GM21717 (cell line): ENCODE measurements around the gene MPRIP.

ENCODE experiments used
- ATAC-seq: cut with Tn5 transposase; IDR thresholded peaks from one replicate; pipeline ENCODE4 v1.9.1; 2021; ENCODE audit warnings: mild to moderate bottlenecking, moderate library complexity; ENCODE audit not compliant: unreplicated experiment

Gene MPRIP

DNA sequence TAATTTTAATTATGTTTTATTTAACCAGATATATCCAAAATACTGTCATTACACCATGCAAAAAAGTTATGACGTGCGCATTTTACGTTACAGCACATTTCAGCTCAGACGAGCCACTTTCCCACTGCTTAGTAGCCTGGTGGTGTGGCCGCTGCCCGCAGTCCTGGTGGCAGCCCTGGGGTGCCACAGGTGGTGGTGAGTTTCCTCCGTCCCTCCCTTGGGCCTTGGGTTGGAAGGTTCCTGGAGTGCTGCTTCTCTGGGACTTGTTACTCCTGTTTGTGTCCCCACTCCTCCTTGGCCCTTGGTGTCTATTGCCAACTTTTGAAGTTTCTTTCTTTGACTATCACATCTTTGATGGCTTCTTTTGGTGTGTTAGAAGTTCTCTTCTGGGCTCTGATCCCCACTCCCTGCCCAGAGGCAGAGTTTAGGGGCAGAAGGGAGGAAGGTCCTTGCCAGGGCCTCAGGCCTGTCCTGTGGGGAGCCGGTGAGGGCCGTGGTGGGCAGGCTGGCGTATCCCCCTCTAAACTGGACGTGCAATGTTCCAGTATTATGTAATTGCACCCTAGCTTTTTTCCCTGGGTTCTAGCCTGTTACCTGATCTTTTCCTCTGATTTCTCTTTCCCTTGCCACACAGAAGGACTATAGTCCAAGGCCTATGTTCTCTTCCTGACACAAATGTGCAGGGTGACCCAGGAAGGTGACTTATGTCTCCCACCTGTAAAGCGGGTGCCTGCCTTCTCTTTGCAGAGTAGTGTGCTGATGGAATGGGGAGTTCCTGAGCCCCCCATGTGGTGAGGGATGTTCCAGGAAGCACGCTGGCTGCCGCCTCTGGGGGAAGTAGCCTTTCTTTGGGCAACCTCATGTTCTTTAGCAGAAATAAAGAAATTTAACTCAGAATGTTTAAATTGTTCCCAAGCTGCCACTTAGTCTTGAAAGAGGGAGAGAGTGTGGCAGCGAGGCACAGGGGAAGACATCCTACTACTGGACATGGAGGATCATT, 8.4 kb downstream of the MPRIP start:
- ATAC-seq: no peak

- ATAC-seq: no peak
Observed at GRCh38 chr17:17051380-17051779, 9.1 kb downstream of the MPRIP start.

GRCh38 chr17:17051791-17052461, 9.7 kb downstream of the MPRIP start:
- ATAC-seq: no peak

DNA sequence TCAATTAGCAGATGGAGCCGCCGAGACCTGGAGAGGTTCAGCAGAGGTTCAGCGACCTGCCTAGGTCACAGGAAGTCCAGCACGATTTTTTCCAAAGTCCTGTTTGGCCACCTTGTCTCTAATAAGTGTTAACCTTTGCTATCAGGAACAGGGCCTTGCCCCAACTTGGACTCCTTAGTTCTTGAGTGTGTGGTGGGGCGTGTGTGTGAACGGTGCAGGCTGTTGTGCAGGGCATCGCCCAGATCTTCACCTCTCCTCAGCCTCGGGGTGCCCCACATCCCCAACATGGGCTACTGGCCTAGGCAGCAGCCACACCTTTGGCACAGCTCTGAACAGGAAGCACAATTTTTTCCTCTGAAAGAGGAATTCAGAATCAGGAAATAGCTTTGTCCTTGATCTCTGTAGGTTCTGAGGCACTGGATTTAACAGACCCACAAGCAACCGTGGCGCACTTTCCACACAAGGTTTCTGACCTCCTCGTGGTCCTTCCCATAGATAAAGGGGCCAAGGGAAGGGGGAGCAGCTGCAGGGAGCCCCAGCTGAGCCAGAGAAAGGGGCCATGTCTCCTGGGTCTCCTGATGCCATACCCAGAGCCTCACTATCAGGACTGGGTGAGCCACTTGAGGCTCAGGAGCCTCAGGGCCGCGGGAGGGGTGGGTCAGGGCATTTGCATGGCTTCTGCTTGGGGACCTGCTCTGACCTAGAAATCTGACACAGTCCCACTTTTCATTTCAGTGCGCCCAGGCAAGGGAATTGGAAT, 10.4 kb downstream of the MPRIP start:
- ATAC-seq: no peak

DNA sequence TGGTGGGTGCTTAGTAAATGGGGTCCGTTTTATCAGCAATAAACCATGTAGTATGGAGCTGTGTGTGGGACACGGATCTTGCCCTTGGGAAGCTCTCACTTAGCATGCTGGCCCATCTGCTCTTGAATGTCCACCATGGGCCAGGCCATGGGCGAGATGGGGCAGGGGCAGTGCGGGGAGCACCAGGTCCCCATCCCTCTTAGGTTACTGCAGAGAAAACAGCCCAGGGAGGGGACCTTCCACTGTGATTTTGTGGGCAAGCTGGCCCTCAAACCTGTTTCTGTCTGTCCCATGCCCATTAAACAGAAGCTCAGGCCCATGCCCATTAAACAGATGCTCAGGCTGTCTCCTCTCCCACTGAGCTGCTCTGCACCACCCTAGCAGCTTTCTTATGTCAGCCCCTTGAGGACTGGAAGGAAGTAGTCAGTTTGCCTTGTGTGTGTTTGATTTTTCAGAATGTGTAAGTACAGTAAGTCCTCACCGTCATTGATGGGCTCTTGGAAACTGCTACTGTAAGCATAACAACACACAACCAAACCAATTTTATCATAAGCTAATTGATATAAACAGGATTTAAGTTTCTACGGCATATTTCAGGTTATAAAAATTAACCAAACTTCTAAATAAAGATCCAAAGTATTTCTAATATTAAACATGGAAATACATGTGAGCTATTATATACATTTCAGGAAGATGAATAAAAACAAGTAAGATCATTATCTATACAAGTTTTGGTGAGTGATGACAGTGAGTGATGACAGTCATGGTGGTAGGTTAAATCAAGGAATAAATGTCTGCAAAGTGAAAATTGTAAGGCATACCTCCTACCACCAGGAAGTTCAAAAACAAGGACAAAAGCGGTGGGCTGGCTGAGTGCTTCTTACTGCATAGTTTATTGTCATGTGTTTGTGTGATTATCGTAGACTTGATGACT, 11.5 kb downstream of the MPRIP start:
- ATAC-seq: no peak

DNA sequence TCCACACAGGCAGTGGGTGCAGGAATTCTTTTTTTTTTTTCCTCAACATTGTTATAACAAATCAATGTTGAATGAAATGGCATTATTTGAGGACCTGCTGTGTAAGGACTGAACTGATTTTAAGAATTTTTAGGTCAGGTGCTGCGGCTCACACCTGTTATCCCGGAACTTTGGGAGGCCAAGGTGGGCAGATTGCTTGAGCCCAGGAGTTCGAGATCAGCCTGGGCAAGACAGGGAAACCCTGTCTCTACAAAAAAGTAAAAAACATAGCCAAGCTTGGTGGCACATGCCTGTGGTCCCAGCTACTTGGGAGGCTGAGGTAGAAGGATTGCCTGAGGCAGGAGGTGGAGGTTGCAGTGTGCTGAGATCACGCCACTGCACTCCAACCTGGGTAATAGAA, 12.4 kb downstream of the MPRIP start:
- ATAC-seq: no peak

- ATAC-seq: no peak
Observed at GRCh38 chr17:17055286-17056155, 13.3 kb downstream of the MPRIP start.

DNA sequence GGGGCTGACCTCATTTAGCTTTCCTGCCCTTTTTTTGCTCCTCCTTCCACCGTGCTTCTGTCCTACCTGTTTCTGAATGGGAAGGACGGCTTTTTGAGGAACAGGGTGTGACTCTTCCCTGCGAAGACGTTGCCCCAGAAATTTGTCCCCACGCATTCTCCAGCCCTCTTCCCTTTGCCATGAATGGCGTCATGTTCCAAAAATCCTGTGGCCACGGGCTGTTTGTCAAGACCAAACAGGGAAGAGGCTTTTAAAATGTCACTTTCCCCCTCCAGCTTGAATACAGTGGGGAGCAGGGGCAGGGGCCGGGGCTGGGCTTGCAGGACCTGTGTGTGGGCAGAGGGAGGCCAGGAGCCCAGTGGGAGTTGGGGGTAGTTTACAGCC, 13.9 kb downstream of the MPRIP start:
- no peak for ATAC-seq

DNA sequence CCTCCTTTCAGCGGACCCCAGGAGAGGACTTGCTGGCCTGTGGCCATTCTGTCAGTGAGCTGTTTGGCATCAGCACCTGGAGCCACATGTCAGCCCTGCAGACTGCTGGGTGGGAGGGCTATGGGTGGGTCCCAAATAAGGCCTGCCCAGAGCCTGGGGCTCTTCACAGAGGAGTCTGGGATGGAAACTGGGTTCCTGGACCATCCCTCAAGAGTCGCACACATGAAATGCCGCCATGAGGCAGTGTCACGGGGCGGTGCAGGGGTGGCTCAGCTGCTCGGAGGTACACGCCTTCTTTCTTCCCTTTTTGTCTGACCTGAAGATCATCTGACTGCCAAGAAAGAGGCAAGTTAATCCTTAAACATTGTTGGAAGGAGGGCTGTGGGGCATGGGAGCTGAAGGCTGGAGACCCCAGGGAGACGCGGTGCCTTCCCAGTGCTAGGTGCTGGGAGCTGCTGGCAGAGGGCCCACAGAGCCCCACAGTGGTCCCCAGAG, 14.8 kb downstream of the MPRIP start:
- no peak for ATAC-seq

DNA sequence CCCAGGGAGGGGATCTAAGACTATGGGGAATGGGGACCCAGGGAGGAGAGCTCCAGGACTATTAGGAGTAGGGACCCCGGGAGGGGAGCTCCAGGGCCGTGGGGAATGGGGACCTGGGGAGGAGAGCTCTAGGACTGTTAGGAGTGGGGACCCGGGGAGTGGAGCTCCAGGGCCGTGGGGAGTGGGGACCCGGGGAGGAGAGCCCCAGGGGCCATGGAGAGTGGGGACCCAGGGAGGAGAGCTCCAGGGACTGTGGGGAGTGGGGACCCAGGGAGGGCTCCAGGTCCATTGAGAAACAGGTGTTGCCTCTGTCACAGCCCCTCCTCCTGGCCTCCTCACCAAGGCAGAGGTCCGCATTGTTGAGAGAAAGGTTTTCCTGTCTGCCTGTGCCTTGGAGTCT, 16.0 kb downstream of the MPRIP start:
- no peak for ATAC-seq

- no peak for ATAC-seq
Observed at GRCh38 chr17:17059301-17059890, 17.1 kb downstream of the MPRIP start.

- ATAC-seq: no peak
Observed at GRCh38 chr17:17060001-17060922, 18.0 kb downstream of the MPRIP start.

DNA sequence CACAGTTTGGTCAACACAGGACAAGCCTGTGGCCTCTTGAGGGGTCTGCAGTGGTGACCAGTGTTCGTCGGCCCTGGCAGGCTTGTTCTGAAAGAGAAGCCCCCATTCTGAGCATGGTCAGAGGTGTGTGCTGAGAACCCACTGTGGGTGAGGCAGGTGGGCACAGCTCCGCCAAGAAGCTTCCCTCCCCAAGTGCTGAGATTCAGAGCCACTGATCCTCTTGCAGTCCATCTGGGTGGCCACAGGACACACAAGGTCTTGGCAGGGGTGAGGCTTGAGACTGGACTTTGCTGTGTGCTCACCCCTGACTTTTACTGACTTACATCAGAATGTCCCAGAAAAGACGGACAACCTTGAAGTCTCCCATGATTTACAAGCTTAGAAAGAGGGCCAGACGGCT, 18.7 kb downstream of the MPRIP start:
- ATAC-seq: no peak

DNA sequence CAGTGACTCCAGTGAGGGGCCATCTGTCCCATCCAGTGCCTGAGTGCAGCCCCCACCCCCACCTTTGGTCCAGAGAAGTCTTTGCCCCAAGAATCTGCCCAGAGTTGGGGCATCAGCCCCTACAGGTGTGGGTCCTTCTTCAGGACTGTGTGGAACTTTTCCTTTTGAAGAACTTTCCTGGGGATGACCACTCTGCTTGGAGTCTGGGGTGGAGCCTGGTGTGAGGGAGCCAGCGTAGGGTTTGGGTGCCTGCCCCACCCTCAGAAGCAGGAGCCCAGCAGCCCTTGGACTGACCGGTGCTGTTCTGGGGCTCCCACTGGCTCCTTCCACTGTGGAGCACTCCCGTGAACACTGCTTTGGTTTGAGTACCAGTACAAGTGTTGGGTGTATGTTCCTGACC, 19.3 kb downstream of the MPRIP start:
- ATAC-seq: no peak

GRCh38 chr17:17062356-17062755, 20.1 kb downstream of the MPRIP start:
- ATAC-seq: no peak

DNA sequence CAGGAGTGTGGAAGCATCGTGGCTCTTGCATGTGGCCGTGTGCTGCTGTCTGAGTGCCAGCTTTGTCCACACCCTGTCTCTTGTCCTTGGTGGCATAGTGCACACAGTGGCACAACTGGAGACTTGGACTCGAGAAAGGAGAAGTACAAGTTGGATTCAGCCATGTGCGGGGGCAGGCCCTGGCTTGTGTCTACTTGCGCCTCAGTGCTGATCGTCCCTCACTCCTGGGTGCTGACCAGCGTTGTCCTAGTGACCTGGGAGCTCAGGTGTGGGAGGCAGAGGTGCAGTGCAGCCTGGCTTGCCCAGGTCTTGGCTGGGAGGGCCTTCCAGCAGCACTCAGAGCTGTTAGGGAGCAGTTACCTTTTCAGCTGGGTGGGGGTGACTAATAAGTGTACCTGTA, 20.6 kb downstream of the MPRIP start:
- ATAC-seq: no peak

GRCh38 chr17:17063546-17064122, 21.4 kb downstream of the MPRIP start:
- ATAC-seq: no peak
